H1 (cell line): ENCODE results near the gene SCAI. TPM values are rescaled to one million over a fixed set of nuclear protein-coding genes. Genes with fewer than 3 reads are reported as not detected.

Experiments used
- CTCF ChIA-PET: fragments of 300-600 bp; sonication (Branson Sonifier 250); formaldehyde crosslinking; loops from one replicate; lab custom pipeline; 2021; ENCODE audit not compliant: partially characterized antibody; lab: Charles Lee
- POLR2A ChIA-PET: fragments of 300-600 bp; sonication (Branson Sonifier 250); formaldehyde crosslinking; loops from one replicate; lab custom pipeline; 2021; ENCODE audit warnings: inconsistent platforms; ENCODE audit not compliant: partially characterized antibody; lab: Charles Lee
- DNase-seq, 2 experiments: peaks; one replicate each; pipeline versions ENCODE4 v3.0.0 to v3.0.0-alpha.2; 2010 to 2022; ENCODE audit warnings: low spot score in 2 of 2, low read depth in 1 of 2, mixed read lengths in 1 of 2
- FAIRE-seq: peaks from 2 replicates; lab custom pipeline; 2011; peaks lifted over from hg19 to GRCh38; lab: Jason Lieb, UNC
- H2AFZ ChIP-seq: 2 replicates; pipeline ENCODE4 v1.8.1; 2012; ENCODE audit warnings: low read length, inconsistent platforms
- H2AK5ac ChIP-seq: 2 replicates; pipeline ENCODE4 v1.6.1; 2013; ENCODE audit warnings: low read depth, low read length
- H2BK120ac ChIP-seq: replicated peaks from 2 replicates; pipeline ENCODE3; 2013; ENCODE audit warnings: low read depth, low read length, inconsistent platforms
- H2BK12ac ChIP-seq: 2 replicates; pipeline ENCODE4 v1.6.1; 2013; ENCODE audit warnings: low read depth, low read length
- H2BK15ac ChIP-seq: 2 replicates; pipeline ENCODE4 v1.6.1; 2013; ENCODE audit warnings: low read length
- H2BK20ac ChIP-seq: 2 replicates; pipeline ENCODE4 v1.6.1; 2013; ENCODE audit warnings: low read length
- H2BK5ac ChIP-seq: 2 replicates; pipeline ENCODE4 v1.6.1; 2013; ENCODE audit warnings: low read depth, low read length
- H3K14ac ChIP-seq: 2 replicates; pipeline ENCODE4 v1.6.1; 2013; ENCODE audit warnings: inconsistent platforms; ENCODE audit not compliant: insufficient read length
- H3K18ac ChIP-seq: 2 replicates; pipeline ENCODE4 v1.6.1; 2013; ENCODE audit warnings: low read length; ENCODE audit errors: extremely low read depth
- H3K23ac ChIP-seq: 2 replicates; pipeline ENCODE4 v1.6.1; 2013; ENCODE audit warnings: inconsistent platforms; ENCODE audit not compliant: insufficient read length
- H3K23me2 ChIP-seq: 2 replicates; pipeline ENCODE4 v1.6.1; 2013; ENCODE audit warnings: low read depth, low read length
- H3K27ac ChIP-seq: 2 replicates; pipeline ENCODE4 v1.6.1; 2011; ENCODE audit warnings: low read depth, low read length, inconsistent platforms
- H3K27me3 ChIP-seq, 4 experiments: replicated peaks in 1 of 4; 1 replicate in 1 of 4; 2 replicates in 3 of 4; pipeline versions ENCODE4 v1.6.1 to v1.8.1; 2011 to 2013; ENCODE audit warnings: low read length in 3 of 4, mild to moderate bottlenecking in 3 of 4, inconsistent platforms in 2 of 4, mixed read lengths in 2 of 4, moderate library complexity in 1 of 4; ENCODE audit not compliant: control insufficient read depth in 3 of 4, insufficient read depth in 3 of 4; ENCODE audit errors: extremely low read depth in 1 of 4
- H3K36me3 ChIP-seq, 4 experiments: 2 replicates each; pipeline versions ENCODE4 v1.6.1 to v1.8.1; 2011 to 2013; ENCODE audit warnings: mild to moderate bottlenecking in 4 of 4, low read length in 3 of 4, moderate library complexity in 2 of 4, control low read depth in 1 of 4, inconsistent platforms in 1 of 4; ENCODE audit not compliant: insufficient read depth in 4 of 4, control insufficient read depth in 2 of 4
- H3K4ac ChIP-seq: replicated peaks from 2 replicates; pipeline ENCODE3; 2013; ENCODE audit warnings: low read length, low read depth, mixed read lengths, inconsistent platforms; ENCODE audit not compliant: insufficient read length
- H3K4me1 ChIP-seq, 4 experiments: replicated peaks in 1 of 4; 1 replicate in 1 of 4; 2 replicates in 3 of 4; pipeline versions ENCODE4 v1.6.1 to v1.8.1; 2011 to 2013; ENCODE audit warnings: low read length in 3 of 4, inconsistent platforms in 2 of 4, mixed read lengths in 1 of 4; ENCODE audit not compliant: insufficient read depth in 4 of 4, control insufficient read depth in 3 of 4
- H3K4me2 ChIP-seq, 2 experiments: 2 replicates each; pipeline versions ENCODE4 v1.6.1 to v1.8.1; 2011 to 2013; ENCODE audit warnings: low read depth in 2 of 2, low read length in 2 of 2, control low read depth in 1 of 2, inconsistent platforms in 1 of 2, mild to moderate bottlenecking in 1 of 2; ENCODE audit not compliant: insufficient read depth in 1 of 2
- H3K4me3 ChIP-seq, 4 experiments: fragments of 200-600, 300-600 bp in 1 of 4; sonication (generic), shearing (Covaris generic), sonication (Bioruptor Twin) in 1 of 4; 2 replicates each; pipeline versions ENCODE4 v1.5.1 to v1.8.1; 2011 to 2016; ENCODE audit warnings: low read length in 4 of 4, low read depth in 3 of 4, control low read depth in 2 of 4, inconsistent platforms in 2 of 4, mild to moderate bottlenecking in 2 of 4, mixed read lengths in 1 of 4, moderate library complexity in 1 of 4; ENCODE audit not compliant: insufficient read depth in 2 of 4; ENCODE audit errors: extremely low read depth in 1 of 4
- H3K56ac ChIP-seq: replicated peaks from 2 replicates; pipeline ENCODE3; 2013; ENCODE audit warnings: low read depth, mild to moderate bottlenecking, mixed read lengths, low read length, inconsistent platforms; ENCODE audit not compliant: insufficient read length
- H3K79me1 ChIP-seq: 2 replicates; pipeline ENCODE4 v1.6.1; 2013; ENCODE audit warnings: low read depth, low read length, control low read depth
- H3K79me2 ChIP-seq, 2 experiments: 2 replicates each; pipeline versions ENCODE4 v1.6.1 to v1.8.1; 2012 to 2013; ENCODE audit warnings: low read length in 2 of 2, mild to moderate bottlenecking in 2 of 2, inconsistent platforms in 1 of 2; ENCODE audit not compliant: insufficient read depth in 2 of 2, control insufficient read depth in 1 of 2
- H3K9ac ChIP-seq, 4 experiments: replicated peaks in 1 of 4; 1 replicate in 1 of 4; 2 replicates in 3 of 4; pipeline versions ENCODE4 v1.6.1 to v1.8.1; 2011 to 2013; ENCODE audit warnings: low read depth in 3 of 4, low read length in 3 of 4, control low read depth in 2 of 4, mild to moderate bottlenecking in 2 of 4, moderate library complexity in 2 of 4, inconsistent platforms in 1 of 4; ENCODE audit errors: extremely low read depth in 1 of 4
- H3K9me3 ChIP-seq, 2 experiments: 2 replicates each; pipeline versions ENCODE4 v1.6.1 to v1.8.1; 2012 to 2013; ENCODE audit warnings: mild to moderate bottlenecking in 2 of 2, moderate library complexity in 2 of 2, control low read depth in 1 of 2, inconsistent platforms in 1 of 2, low read depth in 1 of 2, low read length in 1 of 2, mixed read lengths in 1 of 2; ENCODE audit not compliant: insufficient read depth in 2 of 2
- H4K20me1 ChIP-seq, 2 experiments: replicated peaks in 1 of 2; 2 replicates each; pipeline versions ENCODE3 to v1.8.1; 2011 to 2013; ENCODE audit warnings: inconsistent platforms in 2 of 2, low read length in 2 of 2, mild to moderate bottlenecking in 1 of 2; ENCODE audit not compliant: insufficient read depth in 2 of 2, control insufficient read depth in 1 of 2
- H4K5ac ChIP-seq: 2 replicates; pipeline ENCODE4 v1.6.1; 2013; ENCODE audit warnings: low read length, low read depth, mixed read lengths, inconsistent platforms; ENCODE audit not compliant: insufficient read length
- H4K8ac ChIP-seq: 2 replicates; pipeline ENCODE4 v1.8.0; 2013; ENCODE audit warnings: mild to moderate bottlenecking, moderate library complexity, low read length, inconsistent platforms; ENCODE audit not compliant: insufficient read depth; ENCODE audit errors: extremely low read depth
- H4K91ac ChIP-seq: replicated peaks from 2 replicates; pipeline ENCODE3; 2013; ENCODE audit warnings: low read length, mixed read lengths, inconsistent platforms; ENCODE audit not compliant: insufficient read length
- CBX5 ChIP-seq: fragments of 300-800, 300-1000 bp; sonication (generic); IDR thresholded peaks from 2 replicates; pipeline ENCODE4 v1.7.1; 2016; ENCODE audit warnings: antibody characterized with exemption, low read length, low read depth
- EP300 ChIP-seq, 2 experiments: IDR thresholded peaks; 1 replicate in 1 of 2; 2 replicates in 1 of 2; pipeline ENCODE4 v1.6.1; 2011 to 2012; ENCODE audit warnings: low read depth in 2 of 2, low read length in 2 of 2, mild to moderate bottlenecking in 2 of 2, borderline replicate concordance in 1 of 2, inconsistent platforms in 1 of 2, moderate library complexity in 1 of 2
- GABPA ChIP-seq: IDR thresholded peaks from 2 replicates; pipeline ENCODE4 v1.6.1; 2011; ENCODE audit warnings: mild to moderate bottlenecking, low read length, moderate library complexity, borderline replicate concordance; ENCODE audit not compliant: insufficient read depth
- RAD21 ChIP-seq, 2 experiments: IDR thresholded peaks in 1 of 2; conservative IDR thresholded peaks in 1 of 2; 2 replicates each; pipeline ENCODE4 v1.6.1; 2011; ENCODE audit warnings: low read depth in 2 of 2, low read length in 2 of 2, improper control_type of control experiment in 1 of 2, inconsistent platforms in 1 of 2, mild to moderate bottlenecking in 1 of 2, moderate library complexity in 1 of 2
- WGBS, 2 experiments: shearing (Covaris generic) in 1 of 2; methylation state at CpG; one replicate each; pipeline versions ENCODE4 v1.1.6 to v1.1.7; 2013 to 2015; ENCODE audit warnings: low lambda C conversion rate in 2 of 2, mixed read lengths in 2 of 2, inconsistent platforms in 1 of 2, low coverage in 1 of 2, missing lambda C conversion rate in 1 of 2; ENCODE audit not compliant: insufficient replicate concordance in 2 of 2, insufficient coverage in 1 of 2, insufficient read length in 1 of 2; ENCODE audit errors: extremely low coverage in 1 of 2, missing lambda C conversion rate in 1 of 2; 5-methylcytosine and 5-hydroxymethylcytosine counted together
- polyA plus RNA-seq, 7 experiments: library from polyadenylated mRNA; depleted of rRNA in 3 of 7; stranded (reverse) in 5 of 7; unstranded in 2 of 7; fragments of >200 nt in 5 of 7; fragments of 200-250 nt in 2 of 7; gene quantifications; 1 replicate in 5 of 7; 2 replicates in 1 of 7; 4 replicates in 1 of 7; pipeline versions ENCODE4 v1.2.1 to v1.2.3, GENCODE V29; 2011 to 2013; ENCODE audit warnings: missing spikeins in 2 of 7, mixed read lengths in 2 of 7
- total RNA-seq: library from RNA; stranded (reverse); fragmentation: NEBNext Ultra II Directional; extraction: Animal tissue kit (Norgen Biotek cat#: 25700); gene quantifications from 2 replicates; pipeline ENCODE4 v1.2.1, GENCODE V29; 2021

The SCAI gene
- total and polyA plus RNA-seq, 2 of the 8 experiments (the other 6 are each of a cell fraction or from before 2014, with no cell fraction given) = 6.4 to 19.8 TPM

DNA sequence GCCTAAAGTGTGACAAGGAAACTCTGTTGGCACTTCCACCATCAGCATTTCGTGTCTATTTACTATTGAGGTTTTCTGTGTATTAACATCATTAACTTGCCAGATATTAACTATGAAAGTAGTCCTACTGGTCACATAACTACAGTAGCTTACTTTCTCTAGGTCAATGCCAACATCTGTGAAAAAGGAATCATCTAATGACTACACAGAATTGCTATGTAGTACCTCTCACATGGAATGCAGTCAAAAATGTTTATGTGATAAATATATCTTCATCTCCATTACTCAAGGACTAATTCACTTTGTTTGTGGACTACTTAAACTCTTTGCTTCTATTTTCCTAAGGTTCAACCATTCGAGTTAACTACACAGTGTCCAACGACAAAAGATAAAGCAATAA is 2.1 kb downstream of the SCAI start:
- Histone ChIP-seq H3K4me3 (no peak overlapping the region), H2AK5ac (no peak overlapping the region), H3K27me3 (no peaks in the 10 kb centered on the region), H4K20me1 (peaks cover 0 to 1% of the 10 kb centered on the region in 2 experiments), H2BK15ac (no peak overlapping the region), H2BK20ac (no peak overlapping the region), H3K18ac (no peak overlapping the region), H2BK12ac (no peak overlapping the region), H3K4me2 (no peak overlapping the region), H3K9me3 (no peaks in the 10 kb centered on the region), H3K36me3 (peaks cover 0 to 12% (median 2%) of the 10 kb centered on the region in 4 experiments; a peak in 4 of 8 replicates), H3K4me1 (peaks cover 0 to 4% (median 2%) of the 10 kb centered on the region in 4 experiments; a peak in 2 of 7 replicates), H3K14ac (no peak overlapping the region), H3K79me1 (peaks cover 3% of the 10 kb centered on the region; the same call in 1 of the 2 replicates), H3K79me2 (peaks cover 0 to 39% of the 10 kb centered on the region in 2 experiments; a peak in 3 of 4 replicates), H4K91ac (no peak overlapping the region), H3K56ac (no peak overlapping the region), H2BK120ac (no peak overlapping the region), H3K23me2 (no peaks in the 10 kb centered on the region; the same call in 1 of the 2 replicates), H4K5ac (no peak overlapping the region), H3K4ac (no peak overlapping the region), H3K9ac (no peak overlapping the region)
- FAIRE-seq (no peak), DNase-seq (no peak)
- ChIA-PET POLR2A (interaction anchor here (1.2 kb wide), 2 partner anchors 10 to 99 kb away, joined by 4 read pairs; no protein-coding TSS in a partner anchor), CTCF (interaction anchor here (1.0 kb wide), 1 partner anchor 29 kb away, joined by 6 read pairs; no protein-coding TSS in a partner anchor)
- WGBS, 2 experiments = 85% methylated on average over 3 of the region's 3 CpGs; no CpG with 5 or more reads in 1 of the 2 experiments
- TF ChIP-seq EP300 (IDR thresholded peaks at IDR 0.05; ENCODE audit: borderline replicate concordance in 1 of 2, low read depth in 2 of 2, low read length in 2 of 2) (no peak), GABPA (no peak), CBX5 (no peak), RAD21 (IDR thresholded peaks at IDR 0.05 in 1 of 2, conservative IDR thresholded peaks at IDR 0.05 in 1 of 2; ENCODE audit: low read depth in 2 of 2, low read length in 2 of 2) (no peak)
- TF ChIP-seq, all 59 proteins: peak for 0
- H2AFZ ChIP-seq = no peak overlapping the region
- no peak overlapping the region for H3K23ac ChIP-seq
- no peak overlapping the region for H2BK5ac ChIP-seq
- H3K27ac ChIP-seq = no peak overlapping the region
- no peak overlapping the region for H4K8ac ChIP-seq
